Measurements from ENCODE around the gene DBF4. TPM values are rescaled to one million over a fixed set of nuclear protein-coding genes. Genes with fewer than 3 reads are reported as not detected.

Gene DBF4
- total and polyA plus RNA-seq, 10 of the 15 experiments (the other 5 are each of a cell fraction or from before 2014, with no cell fraction given) = 29.3 to 89.8 (median 62.4) TPM

- TF ChIP-seq, protein P1, sequence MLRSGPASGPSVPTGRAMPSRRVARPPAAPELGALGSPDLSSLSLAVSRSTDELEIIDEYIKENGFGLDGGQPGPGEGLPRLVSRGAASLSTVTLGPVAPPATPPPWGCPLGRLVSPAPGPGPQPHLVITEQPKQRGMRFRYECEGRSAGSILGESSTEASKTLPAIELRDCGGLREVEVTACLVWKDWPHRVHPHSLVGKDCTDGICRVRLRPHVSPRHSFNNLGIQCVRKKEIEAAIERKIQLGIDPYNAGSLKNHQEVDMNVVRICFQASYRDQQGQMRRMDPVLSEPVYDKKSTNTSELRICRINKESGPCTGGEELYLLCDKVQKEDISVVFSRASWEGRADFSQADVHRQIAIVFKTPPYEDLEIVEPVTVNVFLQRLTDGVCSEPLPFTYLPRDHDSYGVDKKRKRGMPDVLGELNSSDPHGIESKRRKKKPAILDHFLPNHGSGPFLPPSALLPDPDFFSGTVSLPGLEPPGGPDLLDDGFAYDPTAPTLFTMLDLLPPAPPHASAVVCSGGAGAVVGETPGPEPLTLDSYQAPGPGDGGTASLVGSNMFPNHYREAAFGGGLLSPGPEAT (IDR thresholded peaks at IDR 0.05; ENCODE audit: low read depth) = peak; percentile 56; the same call in 1 of the 2 replicates
- TF ChIP-seq JUNB (IDR thresholded peaks at IDR 0.05) = no peak
- no peak for TF ChIP-seq TBL1XR1 (IDR thresholded peaks at IDR 0.05; ENCODE audit: low read depth, low read length)
- TF ChIP-seq SMARCA5 (IDR thresholded peaks at IDR 0.05) = no peak
- no peak for TF ChIP-seq SUPT20H (IDR thresholded peaks at IDR 0.05; ENCODE audit: borderline replicate concordance, control insufficient read depth, low read depth, low read length)
- no peak for TF ChIP-seq ZNF217 (IDR thresholded peaks at IDR 0.05)
These were observed 559 bp downstream of the DBF4 start (continued) for GRCh38 chr7:87876869-87877234.

GRCh38 chr7:87877366-87878040 lies 1.2 kb downstream of the DBF4 start:
- in situ Hi-C loops (cut with MboI) (no loop called here), intact Hi-C loops (cut with micrococcal nuclease; ENCODE audit: unreplicated experiment) (loop anchor here (2.0 to 10.0 kb wide), 5 partner anchors 340 to 723 kb away; partner anchors contain the start of genes ABCB4, DMTF1 and TMEM243)
- FAIRE-seq = no peak
- Histone ChIP-seq H3K27me3 (replicated peaks in 1 of 2; ENCODE audit: control insufficient read depth in 2 of 2, insufficient read depth in 2 of 2, low read length in 1 of 2) (no peaks in the 10 kb centered on the region), H3K4me2 (ENCODE audit: control insufficient read depth, insufficient read depth) (peak overlapping the region; percentile 87), H3K9me3 (replicated peaks; ENCODE audit: control insufficient read depth, insufficient read depth, low read length) (peaks cover 2% of the 10 kb centered on the region), H3K4me3 (peak overlapping the region; percentile 88), H3K79me2 (ENCODE audit: control insufficient read depth, insufficient read depth, low read length) (peaks cover 96% of the 10 kb centered on the region), H4K20me1 (ENCODE audit: control insufficient read depth, insufficient read depth) (no peaks in the 10 kb centered on the region), H3K36me3 (ENCODE audit: control insufficient read depth in 2 of 2, insufficient read depth in 2 of 2, low read length in 1 of 2) (0 out of 4 replicates have a peak, but pooled peaks cover 0 to 6% of the 10 kb centered on the region in 2 experiments), H3K9ac (ENCODE audit: control insufficient read depth, insufficient read depth, low read length) (peak overlapping the region; percentile 96), H2AFZ (ENCODE audit: control insufficient read depth, low read depth, low read length) (peak overlapping the region; percentile 37), H3K4me1 (ENCODE audit: control insufficient read depth, insufficient read depth, low read length) (no peaks in the 10 kb centered on the region), H3K27ac (ENCODE audit: control insufficient read depth, insufficient read depth) (peak overlapping the region; percentile 92)
- SMC1A ChIA-PET (ENCODE audit: uncharacterized antibody, unreplicated experiment) = interaction anchor here (1.0 to 2.7 kb wide), 4 partner anchors 10 to 49 kb away, joined by 3 to 11 read pairs (median 4); no protein-coding TSS in a partner anchor
- POLR2A ChIA-PET = interaction anchor here (1.2 to 3.2 kb wide), 4 partner anchors 50 to 533 kb away, joined by 3 to 20 read pairs (median 4); partner anchors contain the start of genes ABCB1, ADAM22 and CROT
- ATAC-seq = no peak
- DNase-seq (ENCODE audit: low read depth, low spot score) = no peak
- BruUV-seq (replicated peaks) = no TSS peak
- RAD21 ChIA-PET (ENCODE audit: unreplicated experiment) = interaction anchor here (0.7 to 1.0 kb wide), 2 partner anchors 9 to 50 kb away, joined by 4 to 5 read pairs; no protein-coding TSS in a partner anchor
- 1% methylated on average over 10 of the region's 10 CpGs for WGBS (ENCODE audit: insufficient coverage, insufficient replicate concordance, low lambda C conversion rate, missing lambda C conversion rate)
- CTCF ChIA-PET = interaction anchor here (1.3 kb wide), 1 partner anchor 10 kb away, joined by 5 read pairs; no protein-coding TSS in a partner anchor
- TF ChIP-seq KLF5 (IDR thresholded peaks at IDR 0.05; ENCODE audit: partially characterized antibody) (no peak), BRCA1 (IDR thresholded peaks at IDR 0.05; ENCODE audit: low read depth, low read length) (no peak), CREM (IDR thresholded peaks at IDR 0.05; ENCODE audit: low read depth) (no peak), RCOR1 (conservative IDR thresholded peaks at IDR 0.05; ENCODE audit: low read depth, low read length) (no peak), ZNF217 (IDR thresholded peaks at IDR 0.05) (no peak), FOXK2 (IDR thresholded peaks at IDR 0.05) (no peak), STAT1 (conservative IDR thresholded peaks at IDR 0.05) (no peak), SUZ12 (IDR thresholded peaks at IDR 0.05; ENCODE audit: unreplicated experiment) (no peak), RBBP5 (conservative IDR thresholded peaks at IDR 0.05) (no peak), ZNF24 (IDR thresholded peaks at IDR 0.05) (no peak), IKZF1 (conservative IDR thresholded peaks at IDR 0.05) (no peak), NFYB (IDR thresholded peaks at IDR 0.05; ENCODE audit: insufficient read depth, low read depth, low read length) (no peak), ZBED1 (IDR thresholded peaks at IDR 0.05; ENCODE audit: borderline replicate concordance) (no peak)
- TF ChIP-seq, protein P2, sequence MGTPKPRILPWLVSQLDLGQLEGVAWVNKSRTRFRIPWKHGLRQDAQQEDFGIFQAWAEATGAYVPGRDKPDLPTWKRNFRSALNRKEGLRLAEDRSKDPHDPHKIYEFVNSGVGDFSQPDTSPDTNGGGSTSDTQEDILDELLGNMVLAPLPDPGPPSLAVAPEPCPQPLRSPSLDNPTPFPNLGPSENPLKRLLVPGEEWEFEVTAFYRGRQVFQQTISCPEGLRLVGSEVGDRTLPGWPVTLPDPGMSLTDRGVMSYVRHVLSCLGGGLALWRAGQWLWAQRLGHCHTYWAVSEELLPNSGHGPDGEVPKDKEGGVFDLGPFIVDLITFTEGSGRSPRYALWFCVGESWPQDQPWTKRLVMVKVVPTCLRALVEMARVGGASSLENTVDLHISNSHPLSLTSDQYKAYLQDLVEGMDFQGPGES (IDR thresholded peaks at IDR 0.05) = no peak
- TF ChIP-seq, protein P3, sequence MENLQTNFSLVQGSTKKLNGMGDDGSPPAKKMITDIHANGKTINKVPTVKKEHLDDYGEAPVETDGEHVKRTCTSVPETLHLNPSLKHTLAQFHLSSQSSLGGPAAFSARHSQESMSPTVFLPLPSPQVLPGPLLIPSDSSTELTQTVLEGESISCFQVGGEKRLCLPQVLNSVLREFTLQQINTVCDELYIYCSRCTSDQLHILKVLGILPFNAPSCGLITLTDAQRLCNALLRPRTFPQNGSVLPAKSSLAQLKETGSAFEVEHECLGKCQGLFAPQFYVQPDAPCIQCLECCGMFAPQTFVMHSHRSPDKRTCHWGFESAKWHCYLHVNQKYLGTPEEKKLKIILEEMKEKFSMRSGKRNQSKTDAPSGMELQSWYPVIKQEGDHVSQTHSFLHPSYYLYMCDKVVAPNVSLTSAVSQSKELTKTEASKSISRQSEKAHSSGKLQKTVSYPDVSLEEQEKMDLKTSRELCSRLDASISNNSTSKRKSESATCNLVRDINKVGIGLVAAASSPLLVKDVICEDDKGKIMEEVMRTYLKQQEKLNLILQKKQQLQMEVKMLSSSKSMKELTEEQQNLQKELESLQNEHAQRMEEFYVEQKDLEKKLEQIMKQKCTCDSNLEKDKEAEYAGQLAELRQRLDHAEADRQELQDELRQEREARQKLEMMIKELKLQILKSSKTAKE (IDR thresholded peaks at IDR 0.05; ENCODE audit: low read depth, poor library complexity, severe bottlenecking) = no peak

All from GM12878 (cell line).